ENCODE data around the gene SLC30A2.

Gene SLC30A2

GRCh38 chr1:26069941-26070295, 24.0 kb upstream of the SLC30A2 start:
- no peak for DNase-seq

- DNase-seq = no peak
Observed at GRCh38 chr1:26067432-26067911, 21.6 kb upstream of the SLC30A2 start, which contains the start of gene TRIM63. TRIM63 (minus strand) TSS chr1:26067630; CDS start chr1:26067494, 136 bp downstream.

GRCh38 chr1:26066857-26067256, 20.9 kb upstream of the SLC30A2 start:
- no peak for DNase-seq

GRCh38 chr1:26066160-26066559, 20.2 kb upstream of the SLC30A2 start:
- DNase-seq = no peak

GRCh38 chr1:26064553-26064952, 18.6 kb upstream of the SLC30A2 start:
- DNase-seq = no peak

- no peak for DNase-seq
Observed at GRCh38 chr1:26060832-26061574, 15.1 kb upstream of the SLC30A2 start.

- DNase-seq = no peak
Observed at GRCh38 chr1:26059906-26060305, 14.0 kb upstream of the SLC30A2 start.

- DNase-seq = no peak
Observed at GRCh38 chr1:26058052-26058595, 12.2 kb upstream of the SLC30A2 start.

- DNase-seq = no peak
Observed at GRCh38 chr1:26057189-26057588, 11.3 kb upstream of the SLC30A2 start.

GRCh38 chr1:26055041-26055440, 9.1 kb upstream of the SLC30A2 start:
- no peak for DNase-seq

- no peak for DNase-seq
Observed at GRCh38 chr1:26053718-26054560, 8.0 kb upstream of the SLC30A2 start.

- DNase-seq = no peak
Observed at GRCh38 chr1:26050248-26050640, 4.3 kb upstream of the SLC30A2 start.

GRCh38 chr1:26049531-26050247, 3.8 kb upstream of the SLC30A2 start:
- DNase-seq = no peak

- no peak for DNase-seq
Observed at GRCh38 chr1:26047278-26047874, 1.5 kb upstream of the SLC30A2 start.

GRCh38 chr1:26046246-26047095, 553 bp upstream of the SLC30A2 start:
- DNase-seq = no peak

- DNase-seq = no peak
Observed at GRCh38 chr1:26044971-26045721, 772 bp downstream of the SLC30A2 start.

- DNase-seq = no peak
Observed at GRCh38 chr1:26044414-26044813, 1.5 kb downstream of the SLC30A2 start.

GRCh38 chr1:26043765-26044164, 2.2 kb downstream of the SLC30A2 start:
- no peak for DNase-seq

GRCh38 chr1:26041978-26042377, 3.9 kb downstream of the SLC30A2 start:
- DNase-seq = no peak

- DNase-seq = no peak
Observed at GRCh38 chr1:26041401-26041800, 4.5 kb downstream of the SLC30A2 start.

GRCh38 chr1:26038904-26039303, 7.0 kb downstream of the SLC30A2 start:
- DNase-seq = no peak
